Glomerular visceral epithelial cell (primary cell): ENCODE results near the gene C20orf202.
"Not testable (repeated sequence)": the region's sequence is repeated elsewhere in the genome, so short reads cannot be mapped to it uniquely, and the experiment has no call there.

Experiments used
- DNase-seq: peaks from one replicate; pipeline ENCODE4 v3.0.0-alpha.2; 2016; ENCODE audit errors: extremely low spot score

C20orf202 gene

DNA sequence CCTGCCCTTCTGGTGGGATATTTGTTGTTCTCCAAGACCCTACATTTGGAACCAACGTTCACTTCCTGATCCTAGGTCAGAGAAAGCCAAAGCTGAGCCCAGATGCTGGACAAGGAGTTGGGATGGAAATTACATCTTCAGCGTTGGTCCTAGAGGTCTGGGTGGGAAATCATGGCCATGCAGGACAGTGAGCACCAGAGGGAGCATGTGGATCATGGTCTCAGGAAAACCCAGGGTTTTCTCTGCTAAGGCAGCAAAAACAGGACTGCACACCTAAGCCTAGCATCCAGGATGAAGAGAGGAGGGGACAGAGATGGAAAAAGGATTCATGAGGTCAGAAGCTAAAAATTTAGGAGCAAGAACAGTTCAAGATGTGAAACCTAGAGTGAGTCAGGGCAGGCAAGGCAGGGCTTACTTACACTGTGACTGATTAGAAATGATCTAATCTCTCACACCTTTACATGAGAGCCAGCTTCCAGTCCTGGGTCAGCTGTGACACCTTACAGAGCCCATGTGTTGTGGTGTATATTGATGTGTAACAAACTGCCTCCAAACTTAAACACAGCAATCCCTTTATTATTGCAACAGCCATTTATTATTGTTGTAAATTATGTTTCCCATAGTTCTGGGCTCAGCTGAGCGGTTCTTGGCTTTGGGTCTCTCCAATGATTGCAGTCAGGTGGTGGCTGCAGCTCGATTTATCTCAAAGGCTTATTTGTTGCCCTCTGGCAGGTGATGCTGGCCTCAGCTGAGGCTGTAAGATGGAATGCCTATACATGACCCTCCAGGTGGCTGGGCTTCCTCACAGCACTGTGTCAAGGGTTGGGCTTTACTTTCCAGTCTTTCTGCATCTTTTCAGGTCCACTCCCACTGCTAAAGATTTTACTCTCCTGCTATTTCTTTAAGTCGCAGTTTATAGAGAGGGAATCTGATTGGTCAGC lies 6.5 kb downstream of the C20orf202 start:
- no peak for DNase-seq

DNA sequence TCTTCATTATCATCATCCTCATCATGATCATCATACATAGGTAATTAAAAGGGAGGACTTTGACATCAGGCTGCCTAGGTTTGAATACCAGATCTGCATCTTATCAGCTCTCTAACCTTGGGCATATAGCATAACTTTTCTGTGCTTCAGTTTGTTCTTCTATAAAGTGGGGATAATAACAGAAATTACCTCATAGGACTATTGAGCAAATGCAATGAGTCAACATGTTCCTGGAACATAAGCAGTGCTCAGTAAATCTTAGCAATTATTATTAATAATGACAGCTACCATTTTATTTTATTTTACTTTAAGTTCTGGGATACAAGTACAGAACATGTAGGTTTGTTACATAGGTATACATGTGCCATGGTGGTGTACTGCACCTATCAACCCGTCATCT lies 7.2 kb downstream of the C20orf202 start:
- DNase-seq, result no peak

DNA sequence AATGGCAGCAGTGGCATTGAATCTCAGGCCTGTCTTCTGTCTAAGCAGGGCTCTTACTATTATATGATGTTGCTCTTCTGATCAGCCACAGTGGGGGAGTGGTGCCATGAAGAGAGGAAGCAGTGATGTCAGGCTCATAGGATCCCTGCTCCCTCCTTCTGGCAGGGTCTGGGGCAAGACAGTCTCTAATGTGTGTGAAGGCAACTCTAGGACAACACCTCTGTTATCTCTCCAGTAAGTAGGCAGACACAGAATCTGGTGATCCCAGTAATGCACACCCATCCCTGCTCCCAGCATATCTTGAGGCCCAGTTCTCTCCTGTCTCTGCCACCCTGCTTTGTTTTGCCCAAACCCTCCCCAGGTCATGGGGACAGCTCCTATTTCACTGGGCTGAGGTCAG lies 8.8 kb downstream of the C20orf202 start:
- no peak for DNase-seq

DNA sequence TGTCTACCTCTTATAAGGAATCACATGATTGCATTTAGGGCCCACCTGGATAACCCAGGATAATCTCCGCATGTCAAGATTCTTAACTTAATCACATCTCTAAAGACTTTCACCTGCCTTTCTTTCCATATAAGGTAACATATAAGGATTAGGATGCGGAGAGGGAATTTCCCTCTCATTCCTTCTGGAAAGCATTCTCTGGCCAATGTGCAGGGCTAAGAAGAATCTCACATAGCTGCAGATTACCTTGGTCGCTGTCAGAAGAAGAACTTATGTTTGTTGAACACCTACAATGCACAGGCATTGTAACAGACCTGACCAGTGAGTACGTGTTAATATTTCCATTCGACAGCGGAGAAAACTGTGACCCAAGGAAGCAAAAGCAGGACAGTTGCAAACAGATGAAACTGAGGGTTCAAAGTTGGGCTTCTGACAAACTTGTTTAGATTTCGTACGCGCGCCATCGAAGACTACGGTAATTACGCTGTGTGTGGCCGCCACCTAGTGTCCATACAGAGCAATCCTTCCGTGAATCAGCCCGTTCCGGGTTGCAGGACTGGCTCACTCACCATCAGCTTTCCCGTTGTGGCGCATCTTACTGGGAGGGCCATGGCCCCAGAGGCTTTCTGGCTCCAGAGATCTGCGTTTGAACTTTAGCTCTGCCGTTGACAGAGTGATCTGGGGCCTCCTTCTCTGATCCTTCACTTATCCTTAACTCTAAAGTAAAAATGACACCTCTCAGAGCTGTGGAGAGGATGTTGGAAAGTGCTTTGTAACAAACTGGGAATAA lies 9.5 kb downstream of the C20orf202 start:
- peak; percentile 74 for DNase-seq

DNA sequence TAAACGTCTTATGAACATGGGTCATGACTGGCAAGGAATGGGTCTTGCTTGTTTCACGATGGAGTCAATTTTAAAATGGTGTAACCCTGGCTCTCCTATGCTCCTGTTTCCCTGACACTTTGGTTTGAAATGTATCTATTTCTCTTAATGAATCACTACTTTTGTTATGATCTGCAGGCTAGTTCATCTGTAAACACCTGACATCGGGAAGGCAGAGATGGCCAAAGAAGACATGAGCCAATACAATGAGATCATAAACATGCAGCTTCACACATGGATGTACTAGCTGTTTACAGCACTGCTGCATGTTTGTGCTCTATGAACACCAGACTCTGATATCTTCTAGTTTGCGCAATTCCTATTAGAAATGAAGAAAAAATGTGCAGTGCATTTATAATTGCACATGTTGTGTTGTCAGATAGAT lies 11.6 kb downstream of the C20orf202 start:
- DNase-seq, result no peak

DNA sequence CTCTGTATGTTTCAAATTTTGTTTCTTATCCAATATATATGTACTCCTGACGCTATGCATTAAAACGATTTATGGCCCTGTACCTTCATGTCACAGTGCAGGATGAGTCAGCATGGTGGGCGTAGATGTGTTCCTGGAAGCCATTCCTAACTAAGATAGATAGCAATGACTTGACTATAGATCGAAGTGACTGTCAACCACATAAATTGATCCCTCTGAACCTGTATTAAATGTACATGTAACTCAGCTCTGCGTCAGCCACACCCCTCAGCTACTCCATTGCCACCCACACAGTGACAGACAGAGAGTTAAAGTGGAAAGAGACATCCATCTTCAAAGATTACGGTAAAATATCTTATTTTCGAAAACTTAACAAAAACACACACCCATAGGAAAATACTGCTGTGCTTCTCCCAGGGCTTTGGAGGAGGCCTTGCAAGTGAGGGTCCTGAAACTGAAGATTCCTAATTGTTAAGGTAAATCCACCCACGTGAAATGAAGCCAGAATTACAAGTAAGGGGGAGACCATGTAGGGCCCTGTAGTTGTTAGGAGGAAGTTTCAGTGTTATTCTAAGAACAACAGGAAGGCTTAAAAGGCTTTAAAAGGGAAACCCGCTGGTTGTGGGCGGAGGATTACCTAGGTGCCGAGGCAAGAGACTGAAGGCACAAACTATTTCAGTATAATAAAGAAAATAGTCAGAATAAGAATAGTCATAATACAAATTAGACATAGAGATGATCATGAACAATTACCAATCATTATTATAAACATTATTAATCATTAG lies 12.3 kb downstream of the C20orf202 start:
- DNase-seq, result no peak

DNA sequence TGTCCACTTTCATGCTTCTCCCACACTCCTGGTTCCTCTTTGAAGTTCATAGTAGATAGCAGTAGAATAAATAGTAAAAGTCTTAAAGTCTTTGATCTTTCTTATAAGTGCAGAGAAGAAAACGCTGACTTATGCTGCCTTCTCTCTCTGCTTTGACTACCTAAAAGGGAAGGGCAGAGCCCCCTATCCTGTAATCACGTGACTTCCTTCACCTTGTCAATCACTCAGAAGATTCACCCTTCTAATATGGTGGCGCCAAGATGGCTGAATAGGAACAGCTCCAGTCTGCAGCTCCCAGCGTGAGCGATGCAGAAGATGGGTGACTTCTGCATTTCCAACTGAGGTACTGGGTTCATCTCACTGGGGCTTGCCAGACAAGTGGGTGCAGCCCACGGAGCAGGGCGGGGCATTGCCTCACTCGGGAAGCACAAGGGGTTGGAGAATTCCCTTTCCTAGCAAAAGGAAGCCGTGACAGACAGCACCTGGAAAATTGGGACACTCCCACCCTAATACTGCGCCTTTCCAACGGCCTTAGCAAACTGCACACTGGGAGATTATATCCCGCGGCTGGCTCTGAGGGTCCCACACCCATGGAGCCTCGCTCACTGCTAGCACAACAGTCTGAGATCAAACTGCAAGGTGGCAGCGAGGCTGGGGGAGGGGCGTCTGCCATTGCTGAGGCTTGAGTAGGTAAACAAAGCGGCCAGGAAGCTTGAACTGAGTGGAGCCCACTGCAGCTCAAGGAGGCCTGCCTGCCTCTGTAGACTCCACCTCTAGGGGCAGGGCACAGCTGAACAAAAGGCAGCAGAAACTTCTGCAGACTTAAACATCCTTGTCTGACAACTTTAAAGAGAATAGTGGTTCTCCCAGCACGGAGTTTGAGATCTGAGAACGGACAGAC lies 13.5 kb downstream of the C20orf202 start:
- not testable (repeated sequence) for DNase-seq

DNA sequence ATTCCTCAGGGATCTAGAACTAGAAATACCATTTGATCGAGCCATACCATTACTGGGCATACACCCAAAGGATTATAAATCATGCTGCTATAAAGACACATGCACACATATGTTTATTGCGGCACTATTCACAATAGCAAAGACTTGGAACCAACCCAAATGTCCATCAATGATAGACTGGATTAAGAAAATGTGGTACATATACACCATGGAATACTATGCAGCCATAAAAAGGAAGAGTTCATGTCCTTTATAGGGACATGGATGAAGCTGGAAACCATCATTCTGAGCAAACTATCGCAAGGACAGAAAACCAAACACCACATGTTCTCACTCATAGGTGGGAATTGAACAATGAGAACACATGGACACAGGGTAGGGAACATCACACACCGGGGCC lies 19.5 kb downstream of the C20orf202 start:
- not testable (repeated sequence) for DNase-seq

DNA sequence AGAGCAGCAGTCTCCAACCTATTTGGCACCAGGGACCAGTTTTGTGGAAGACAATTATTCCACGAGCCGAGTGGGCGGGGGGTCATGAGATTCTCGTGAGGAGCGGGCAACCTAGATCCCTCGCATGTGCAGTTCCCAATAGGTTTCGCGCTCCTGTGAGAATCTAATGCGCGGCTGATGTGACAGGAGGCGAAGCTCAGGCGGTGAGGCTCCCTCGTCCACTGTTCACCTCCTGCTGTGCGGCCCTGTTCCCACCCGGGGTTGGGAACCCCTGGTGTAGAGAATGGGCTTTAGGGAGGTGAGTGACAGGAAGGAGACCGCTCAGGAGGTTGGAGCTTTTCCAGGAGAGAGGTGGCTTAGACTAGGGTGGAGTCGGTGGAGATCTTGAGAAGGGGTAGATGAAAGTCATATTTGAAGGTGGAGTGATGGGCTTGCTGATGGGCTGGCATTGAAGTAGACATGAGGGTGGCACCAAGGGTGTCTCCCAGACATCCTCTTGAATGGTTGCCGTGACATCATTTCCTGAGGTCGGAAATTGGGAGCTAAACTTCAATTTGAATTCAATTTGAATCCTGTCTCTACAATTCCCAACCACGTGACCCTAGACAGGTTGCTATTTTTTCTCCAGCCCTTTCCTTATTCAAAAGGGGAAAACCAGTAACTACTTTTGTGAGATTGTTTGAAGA lies 21.1 kb downstream of the C20orf202 start:
- no peak for DNase-seq

DNA sequence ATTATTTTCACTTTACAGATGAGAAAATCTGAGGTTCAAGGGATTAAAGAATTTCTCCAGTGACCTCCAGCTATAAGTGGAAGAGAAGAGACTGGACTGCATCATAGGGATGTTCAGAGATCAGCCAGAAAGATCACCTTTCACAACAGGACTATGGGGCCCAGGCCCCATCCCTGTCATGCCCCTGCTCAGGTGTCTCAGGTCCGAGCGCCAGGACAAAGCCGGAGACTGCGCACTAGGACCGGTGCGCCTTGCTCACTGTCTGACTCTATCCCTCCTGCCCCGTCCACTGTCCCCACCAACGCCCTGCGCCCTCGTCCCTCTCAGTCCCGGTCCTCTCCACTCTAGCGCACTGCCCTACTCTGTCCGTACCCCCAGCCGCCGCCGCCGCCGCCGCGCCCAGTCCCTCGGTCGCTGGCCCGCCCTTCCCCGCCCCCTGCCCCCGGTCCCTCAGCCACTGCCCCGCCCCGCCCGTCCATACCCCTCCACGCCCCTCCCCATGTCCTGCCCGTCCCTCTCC lies 22.1 kb downstream of the C20orf202 start:
- DNase-seq, result no peak

DNA sequence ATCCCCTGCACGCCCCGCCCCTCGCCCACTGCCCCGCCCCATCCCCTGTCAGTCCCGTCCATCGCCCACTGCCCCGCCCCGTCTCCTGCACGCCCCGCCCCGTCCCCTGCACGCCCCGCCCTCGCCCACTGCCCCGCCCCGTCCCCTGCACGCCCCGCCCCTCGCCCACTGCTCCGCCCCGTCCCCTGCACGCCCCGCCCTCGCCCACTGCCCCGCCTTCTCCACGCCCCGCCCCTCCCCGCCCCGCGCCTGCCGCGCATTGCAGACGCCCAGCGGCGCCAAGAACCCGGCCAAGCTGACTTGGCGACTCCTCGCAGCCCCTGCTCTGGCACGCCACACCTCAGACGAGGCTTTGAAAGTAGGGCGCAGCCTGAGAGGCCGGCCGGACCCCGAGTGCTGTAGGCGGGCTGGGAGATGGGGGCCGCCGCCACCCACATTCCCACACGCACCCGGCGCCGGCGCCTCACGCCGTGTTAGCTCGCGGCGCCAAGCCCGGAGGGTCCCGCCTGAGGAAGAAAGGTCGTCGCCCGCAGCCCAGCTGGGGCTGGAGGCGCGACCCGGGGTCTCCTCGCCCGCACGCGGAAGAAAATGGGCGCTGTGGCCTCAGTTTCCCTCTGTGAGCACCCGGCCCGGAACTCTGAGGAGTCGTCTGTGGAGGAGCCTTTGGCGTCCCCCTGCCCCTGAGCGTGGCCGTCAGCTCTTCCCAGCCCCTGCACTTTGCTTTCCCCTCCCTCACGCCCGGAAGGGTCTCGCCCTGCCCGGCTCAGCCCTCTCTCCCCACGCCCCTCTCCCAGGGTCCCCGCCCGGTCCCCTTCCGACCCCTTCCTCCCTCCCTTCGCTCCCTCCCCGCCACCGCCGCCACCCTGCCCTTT lies 22.8 kb downstream of the C20orf202 start, which contains the start of gene RAD21L1:
Gene RAD21L1, plus strand, starts transcription at position 262 of the 872 bp plus-strand sequence. CDS start 2,410 bp downstream, outside the sequence.
- peak; percentile 93 for DNase-seq

DNA sequence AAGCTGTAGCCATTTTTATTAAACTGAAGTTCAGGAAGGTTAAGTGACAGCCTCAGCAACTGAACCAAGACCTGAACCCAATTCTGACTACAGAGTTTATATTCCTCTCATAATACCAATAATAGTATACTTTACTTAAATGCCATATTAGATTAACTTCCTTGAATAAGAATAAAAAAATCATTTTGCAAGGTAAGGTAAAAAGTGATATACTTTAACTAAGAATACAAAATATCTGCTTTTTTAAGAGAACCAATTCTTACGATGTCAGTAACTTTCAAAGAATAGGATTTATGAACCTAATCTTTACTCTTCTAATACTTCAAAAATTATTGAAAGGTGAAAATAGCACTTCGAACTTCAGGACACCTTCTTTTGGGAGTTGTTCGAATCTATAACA lies 26.3 kb downstream of the C20orf202 start:
- DNase-seq, result no peak

DNA sequence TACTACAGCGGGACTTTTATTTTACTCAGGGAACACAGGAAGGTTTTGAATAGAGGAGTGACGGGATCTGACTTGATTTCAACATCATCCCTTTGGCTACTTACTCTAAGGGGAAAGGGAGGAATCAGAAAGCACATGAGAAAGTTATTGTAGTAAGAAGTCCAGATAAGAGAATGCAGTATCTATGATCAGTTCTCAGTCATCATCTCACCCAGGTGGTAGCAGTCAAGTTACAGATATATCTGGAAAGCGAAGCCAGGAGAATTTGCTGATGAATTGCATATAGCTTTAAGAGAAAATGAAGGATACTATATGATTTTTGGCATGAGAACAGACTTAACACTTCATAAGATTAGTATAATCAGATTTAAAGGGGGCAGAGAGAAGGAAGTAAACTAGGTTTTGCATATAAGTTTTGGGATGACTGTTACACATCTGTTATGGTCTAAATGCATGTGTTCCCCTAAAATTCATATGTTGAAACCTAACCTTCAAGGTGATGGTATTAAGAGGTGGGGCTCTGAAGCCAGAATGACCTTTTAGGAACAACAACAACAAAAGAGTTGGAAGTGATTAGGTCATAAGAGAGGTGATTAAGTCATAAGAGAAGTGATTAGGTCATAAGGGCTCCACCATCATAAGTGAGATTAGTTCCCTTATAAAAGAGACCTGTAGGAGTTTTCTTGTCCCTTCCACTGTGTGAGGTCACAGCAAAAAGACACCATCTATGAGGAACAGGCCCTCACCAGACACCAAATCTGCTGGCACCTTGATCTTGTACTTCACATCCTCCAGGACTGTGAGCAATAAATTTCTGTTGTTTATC lies 29.2 kb downstream of the C20orf202 start:
- DNase-seq, result no peak

DNA sequence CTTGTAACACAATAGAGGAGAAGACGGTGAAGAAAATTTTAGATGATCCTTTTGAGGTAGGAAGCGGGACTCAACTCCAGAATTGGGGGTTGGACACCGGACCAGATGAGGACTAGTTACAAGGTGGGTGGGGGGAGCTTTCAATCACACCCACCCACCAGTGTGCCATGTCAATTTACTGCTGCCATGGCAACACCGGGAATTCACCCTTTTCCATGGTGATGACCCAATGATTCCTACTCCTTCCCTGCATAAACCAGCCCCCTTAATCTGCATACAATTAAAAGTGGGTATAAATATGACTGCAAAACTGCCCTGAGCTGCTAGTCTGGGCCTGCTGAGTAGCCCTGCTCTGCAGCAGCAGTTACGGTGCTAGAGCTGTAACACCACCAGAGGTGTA lies 37.3 kb downstream of the C20orf202 start:
- DNase-seq, result no peak

DNA sequence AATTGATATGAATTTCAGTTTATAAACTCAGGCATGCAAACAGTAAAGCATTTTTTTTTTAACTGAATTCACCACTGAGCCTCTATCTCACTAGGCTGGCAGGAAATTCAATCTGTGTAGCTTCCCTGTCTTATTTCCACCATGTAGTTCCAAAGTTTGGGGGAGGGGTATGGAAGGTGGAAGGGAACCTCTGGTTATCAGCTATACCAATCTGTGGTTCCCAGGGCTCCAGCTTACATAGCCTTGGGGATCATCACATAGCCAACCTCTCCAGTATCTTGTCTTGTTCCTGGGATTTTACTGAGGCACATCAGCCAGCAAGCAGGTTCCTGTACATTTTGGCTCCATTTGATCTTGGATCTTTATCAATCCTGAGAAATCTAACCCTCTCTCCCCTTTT lies 38.2 kb downstream of the C20orf202 start:
- DNase-seq, result no peak

DNA sequence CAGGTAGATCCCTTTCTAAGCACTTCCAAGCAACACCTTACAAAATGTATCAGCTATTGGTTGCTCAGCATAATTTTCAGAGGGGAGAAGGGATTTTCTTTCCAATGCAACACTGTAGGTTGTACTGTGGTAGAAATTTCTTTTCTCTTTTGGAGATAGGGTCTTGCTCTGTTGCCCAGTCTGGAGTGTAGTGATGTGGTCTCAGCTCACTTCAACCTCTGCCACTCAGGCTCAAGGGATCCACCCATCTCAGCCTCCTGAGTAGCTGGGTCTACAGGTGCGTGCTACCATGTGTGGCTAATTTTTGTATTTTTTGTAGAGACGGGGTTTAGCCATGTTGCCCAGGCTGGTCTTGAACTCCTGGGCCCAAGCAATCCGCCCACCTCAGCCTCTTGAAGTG lies 38.8 kb downstream of the C20orf202 start:
- DNase-seq, result no peak

DNA sequence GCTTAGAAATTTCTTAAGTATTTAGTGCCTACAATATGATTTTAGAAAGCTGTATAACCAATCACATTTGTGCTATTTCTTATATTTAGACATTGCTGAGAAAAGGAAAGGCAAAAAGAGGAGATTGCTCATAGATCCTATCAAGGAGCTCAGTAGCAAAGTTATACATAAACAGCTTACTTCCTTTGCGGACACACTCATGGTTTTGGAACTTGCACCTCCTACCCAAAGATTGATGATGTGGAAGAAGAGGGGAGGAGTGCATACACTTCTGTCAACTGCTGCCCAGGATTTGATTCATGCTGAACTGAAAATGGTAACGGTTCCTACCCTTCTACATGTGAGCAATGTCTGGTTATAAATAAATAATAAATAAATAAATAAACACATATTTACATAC lies 39.3 kb downstream of the C20orf202 start:
- DNase-seq, result peak; percentile 80

DNA sequence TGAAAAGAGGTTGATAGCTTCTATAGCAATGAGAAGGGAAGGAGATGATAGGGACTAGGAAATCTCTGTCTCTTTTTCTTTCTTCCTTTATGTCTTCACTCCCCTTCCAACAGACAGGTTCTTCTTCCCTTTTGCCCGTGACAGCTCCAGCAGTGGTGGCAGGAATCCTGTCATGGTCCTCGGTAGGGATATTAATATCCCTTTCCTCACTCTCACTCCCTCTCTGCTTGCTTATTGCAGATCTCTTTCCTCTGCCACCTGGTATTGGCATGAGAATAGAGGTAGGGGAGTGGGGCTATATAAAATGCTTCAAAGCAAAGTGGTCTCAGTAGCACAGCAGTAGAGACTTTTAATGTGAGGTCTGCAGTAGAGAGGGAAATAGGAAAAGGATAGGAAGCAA lies 42.3 kb downstream of the C20orf202 start:
- DNase-seq, result no peak
